HEK293 (cell line): ENCODE data around the gene ICAM4.

ENCODE experiments used
- EGR2 ChIP-seq: fragments of 450-650 bp; formaldehyde crosslinking; IDR thresholded peaks from 2 replicates; pipeline ENCODE4 v1.5.1; 2016; ENCODE audit warnings: low read depth, missing biosample characterization, missing genetic modification characterization
- SP7 ChIP-seq: fragments of 450-650 bp; formaldehyde crosslinking; IDR thresholded peaks from 2 replicates; pipeline ENCODE4 v1.5.1; 2016; ENCODE audit warnings: missing biosample characterization, missing genetic modification characterization
- ZBTB21 ChIP-seq: fragments of 450-650 bp; formaldehyde crosslinking; IDR thresholded peaks from 2 replicates; pipeline ENCODE4 v1.5.1; 2017; ENCODE audit warnings: missing biosample characterization, missing genetic modification characterization
- ZFP41 ChIP-seq: fragments of 450-650 bp; formaldehyde crosslinking; IDR thresholded peaks from 2 replicates; pipeline ENCODE4 v1.5.1; 2016; ENCODE audit warnings: missing biosample characterization, missing genetic modification characterization, borderline replicate concordance
- ZNF114 ChIP-seq: fragments of 450-650 bp; formaldehyde crosslinking; IDR thresholded peaks from 2 replicates; pipeline ENCODE4 v1.5.0; 2017; ENCODE audit warnings: missing biosample characterization, missing genetic modification characterization
- ZNF174 ChIP-seq: fragments of 450-650 bp; formaldehyde crosslinking; IDR thresholded peaks from 2 replicates; pipeline ENCODE4 v1.5.0; 2017; ENCODE audit warnings: missing biosample characterization, mild to moderate bottlenecking, missing genetic modification characterization
- ZNF350 ChIP-seq: fragments of 450-650 bp; formaldehyde crosslinking; IDR thresholded peaks from 2 replicates; pipeline ENCODE4 v1.5.0; 2017; ENCODE audit warnings: missing biosample characterization, mild to moderate bottlenecking, missing genetic modification characterization
- ZNF416 ChIP-seq: fragments of 450-650 bp; formaldehyde crosslinking; IDR thresholded peaks from 2 replicates; pipeline ENCODE4 v1.5.1; 2016; ENCODE audit warnings: missing biosample characterization, missing genetic modification characterization
- ZNF521 ChIP-seq: fragments of 450-650 bp; formaldehyde crosslinking; IDR thresholded peaks from 2 replicates; pipeline ENCODE4 v1.5.1; 2017; ENCODE audit warnings: missing biosample characterization, mild to moderate bottlenecking, missing genetic modification characterization
- ZNF624 ChIP-seq: fragments of 450-650 bp; formaldehyde crosslinking; IDR thresholded peaks from 2 replicates; pipeline ENCODE4 v1.5.1; 2017; ENCODE audit warnings: missing biosample characterization, missing genetic modification characterization
- ZNF837 ChIP-seq: fragments of 450-650 bp; formaldehyde crosslinking; IDR thresholded peaks from 2 replicates; pipeline ENCODE4 v1.5.1; 2016; ENCODE audit warnings: missing biosample characterization, missing genetic modification characterization
- ZSCAN30 ChIP-seq: fragments of 450-650 bp; IDR thresholded peaks from 2 replicates; pipeline ENCODE4 v1.5.1; 2018; ENCODE audit warnings: missing biosample characterization, mild to moderate bottlenecking, missing genetic modification characterization, moderate library complexity
- TF ChIP-seq, protein P1 (sequence below): fragments of 450-650 bp; formaldehyde crosslinking; optimal IDR thresholded peaks from 2 replicates; pipeline ENCODE3; 2016; ENCODE audit warnings: missing biosample characterization, mild to moderate bottlenecking, missing genetic modification characterization
- TF ChIP-seq, protein P2 (sequence below): fragments of 450-650 bp; formaldehyde crosslinking; conservative IDR thresholded peaks from 2 replicates; pipeline ENCODE4 v1.5.1; 2016; ENCODE audit warnings: low read depth, missing biosample characterization, missing genetic modification characterization
- TF ChIP-seq, protein P3 (sequence below): fragments of 450-650 bp; formaldehyde crosslinking; IDR thresholded peaks from 2 replicates; pipeline ENCODE4 v1.5.1; 2017; ENCODE audit warnings: missing biosample characterization, mild to moderate bottlenecking, missing genetic modification characterization, moderate library complexity
- TF ChIP-seq, protein P4 (sequence below): fragments of 450-650 bp; formaldehyde crosslinking; IDR thresholded peaks from 2 replicates; pipeline ENCODE4 v1.5.1; 2016; ENCODE audit warnings: missing biosample characterization, missing genetic modification characterization
- TF ChIP-seq, protein P5 (sequence below): fragments of 450-650 bp; formaldehyde crosslinking; IDR thresholded peaks from 2 replicates; pipeline ENCODE4 v1.5.1; 2016; ENCODE audit warnings: missing biosample characterization, missing genetic modification characterization
- TF ChIP-seq, protein P6 (sequence below): fragments of 450-650 bp; formaldehyde crosslinking; IDR thresholded peaks from 2 replicates; pipeline ENCODE4 v1.5.1; 2016; ENCODE audit warnings: missing biosample characterization, missing genetic modification characterization
- TF ChIP-seq, protein P7 (sequence below): fragments of 450-650 bp; formaldehyde crosslinking; IDR thresholded peaks from 2 replicates; pipeline ENCODE4 v1.5.1; 2016; ENCODE audit warnings: missing biosample characterization, missing genetic modification characterization
- TF ChIP-seq, protein P8 (sequence below): fragments of 450-650 bp; formaldehyde crosslinking; IDR thresholded peaks from 2 replicates; pipeline ENCODE4 v1.5.1; 2016; ENCODE audit warnings: missing biosample characterization, missing genetic modification characterization

ICAM4 gene

DNA sequence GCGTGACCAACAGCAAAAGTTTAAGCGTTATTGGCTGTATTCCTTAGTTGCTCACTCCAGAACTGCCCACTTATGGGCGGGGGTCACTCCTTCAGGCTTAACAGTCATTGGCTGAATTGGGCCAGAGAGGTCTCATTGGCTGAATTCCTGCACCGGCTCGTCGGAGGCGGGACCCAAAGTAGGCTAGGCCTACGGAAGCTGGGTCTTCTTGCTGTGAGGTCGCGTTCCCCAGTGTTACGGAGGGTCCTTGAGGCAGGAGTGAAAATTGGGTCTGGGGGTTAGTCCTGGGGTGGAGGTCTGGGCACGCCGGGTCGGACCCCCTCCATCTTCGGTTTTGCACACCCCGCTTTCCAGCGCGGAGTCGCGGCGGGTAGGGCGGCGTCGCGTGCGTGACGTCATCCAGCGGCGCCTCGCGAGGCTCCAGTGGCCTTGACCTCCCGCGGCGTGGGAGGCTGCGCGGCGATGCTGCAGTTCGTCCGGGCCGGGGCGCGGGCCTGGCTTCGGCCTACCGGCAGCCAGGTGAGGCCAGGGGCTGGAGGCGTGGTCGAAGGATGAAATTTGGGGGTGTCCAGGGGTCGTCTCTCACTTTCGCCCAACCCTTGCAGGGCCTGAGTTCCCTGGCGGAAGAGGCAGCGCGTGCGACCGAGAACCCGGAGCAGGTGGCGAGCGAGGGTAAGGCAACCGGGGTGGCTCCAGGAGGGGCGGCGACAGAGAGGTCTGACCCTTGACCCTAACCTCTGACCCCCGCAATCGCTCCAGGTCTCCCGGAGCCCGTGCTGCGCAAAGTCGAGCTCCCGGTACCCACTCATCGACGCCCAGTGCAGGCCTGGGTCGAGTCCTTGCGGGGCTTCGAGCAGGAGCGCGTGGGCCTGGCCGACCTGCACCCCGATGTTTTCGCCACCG, 34.7 kb upstream of the ICAM4 start, which contains the start of gene MRPL4 (continued):
- TF ChIP-seq ZNF624 (no peak), ZNF837 (tag by site-specific recombination) (no peak), ZSCAN30 (tag by site-specific recombination) (no peak; the same call in none of the 2 replicates), ZNF114 (tag by site-specific recombination) (no peak), ZBTB21 (peak; percentile 90), EGR2 (peak; percentile 68), ZNF521 (no peak), SP7 (tag by site-specific recombination) (peak; percentile 95), ZFP41 (tag by site-specific recombination) (no peak), ZNF174 (no peak), ZNF416 (tag by site-specific recombination) (no peak), ZNF350 (tag by site-specific recombination) (no peak)
- TF ChIP-seq, protein P1, sequence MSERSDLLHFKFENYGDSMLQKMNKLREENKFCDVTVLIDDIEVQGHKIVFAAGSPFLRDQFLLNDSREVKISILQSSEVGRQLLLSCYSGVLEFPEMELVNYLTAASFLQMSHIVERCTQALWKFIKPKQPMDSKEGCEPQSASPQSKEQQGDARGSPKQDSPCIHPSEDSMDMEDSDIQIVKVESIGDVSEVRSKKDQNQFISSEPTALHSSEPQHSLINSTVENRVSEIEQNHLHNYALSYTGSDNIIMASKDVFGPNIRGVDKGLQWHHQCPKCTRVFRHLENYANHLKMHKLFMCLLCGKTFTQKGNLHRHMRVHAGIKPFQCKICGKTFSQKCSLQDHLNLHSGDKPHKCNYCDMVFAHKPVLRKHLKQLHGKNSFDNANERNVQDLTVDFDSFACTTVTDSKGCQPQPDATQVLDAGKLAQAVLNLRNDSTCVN (tag by site-specific recombination): peak; percentile 89
- TF ChIP-seq, protein P2, sequence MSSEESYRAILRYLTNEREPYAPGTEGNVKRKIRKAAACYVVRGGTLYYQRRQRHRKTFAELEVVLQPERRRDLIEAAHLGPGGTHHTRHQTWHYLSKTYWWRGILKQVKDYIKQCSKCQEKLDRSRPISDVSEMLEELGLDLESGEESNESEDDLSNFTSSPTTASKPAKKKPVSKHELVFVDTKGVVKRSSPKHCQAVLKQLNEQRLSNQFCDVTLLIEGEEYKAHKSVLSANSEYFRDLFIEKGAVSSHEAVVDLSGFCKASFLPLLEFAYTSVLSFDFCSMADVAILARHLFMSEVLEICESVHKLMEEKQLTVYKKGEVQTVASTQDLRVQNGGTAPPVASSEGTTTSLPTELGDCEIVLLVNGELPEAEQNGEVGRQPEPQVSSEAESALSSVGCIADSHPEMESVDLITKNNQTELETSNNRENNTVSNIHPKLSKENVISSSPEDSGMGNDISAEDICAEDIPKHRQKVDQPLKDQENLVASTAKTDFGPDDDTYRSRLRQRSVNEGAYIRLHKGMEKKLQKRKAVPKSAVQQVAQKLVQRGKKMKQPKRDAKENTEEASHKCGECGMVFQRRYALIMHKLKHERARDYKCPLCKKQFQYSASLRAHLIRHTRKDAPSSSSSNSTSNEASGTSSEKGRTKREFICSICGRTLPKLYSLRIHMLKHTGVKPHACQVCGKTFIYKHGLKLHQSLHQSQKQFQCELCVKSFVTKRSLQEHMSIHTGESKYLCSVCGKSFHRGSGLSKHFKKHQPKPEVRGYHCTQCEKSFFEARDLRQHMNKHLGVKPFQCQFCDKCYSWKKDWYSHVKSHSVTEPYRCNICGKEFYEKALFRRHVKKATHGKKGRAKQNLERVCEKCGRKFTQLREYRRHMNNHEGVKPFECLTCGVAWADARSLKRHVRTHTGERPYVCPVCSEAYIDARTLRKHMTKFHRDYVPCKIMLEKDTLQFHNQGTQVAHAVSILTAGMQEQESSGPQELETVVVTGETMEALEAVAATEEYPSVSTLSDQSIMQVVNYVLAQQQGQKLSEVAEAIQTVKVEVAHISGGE (tag by site-specific recombination): peak; percentile 47; the same call in 1 of the 2 replicates
- TF ChIP-seq, protein P3, sequence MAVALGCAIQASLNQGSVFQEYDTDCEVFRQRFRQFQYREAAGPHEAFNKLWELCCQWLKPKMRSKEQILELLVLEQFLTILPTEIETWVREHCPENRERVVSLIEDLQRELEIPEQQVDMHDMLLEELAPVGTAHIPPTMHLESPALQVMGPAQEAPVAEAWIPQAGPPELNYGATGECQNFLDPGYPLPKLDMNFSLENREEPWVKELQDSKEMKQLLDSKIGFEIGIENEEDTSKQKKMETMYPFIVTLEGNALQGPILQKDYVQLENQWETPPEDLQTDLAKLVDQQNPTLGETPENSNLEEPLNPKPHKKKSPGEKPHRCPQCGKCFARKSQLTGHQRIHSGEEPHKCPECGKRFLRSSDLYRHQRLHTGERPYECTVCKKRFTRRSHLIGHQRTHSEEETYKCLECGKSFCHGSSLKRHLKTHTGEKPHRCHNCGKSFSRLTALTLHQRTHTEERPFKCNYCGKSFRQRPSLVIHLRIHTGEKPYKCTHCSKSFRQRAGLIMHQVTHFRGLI (tag by site-specific recombination): peak; percentile 73
- TF ChIP-seq, protein P4, sequence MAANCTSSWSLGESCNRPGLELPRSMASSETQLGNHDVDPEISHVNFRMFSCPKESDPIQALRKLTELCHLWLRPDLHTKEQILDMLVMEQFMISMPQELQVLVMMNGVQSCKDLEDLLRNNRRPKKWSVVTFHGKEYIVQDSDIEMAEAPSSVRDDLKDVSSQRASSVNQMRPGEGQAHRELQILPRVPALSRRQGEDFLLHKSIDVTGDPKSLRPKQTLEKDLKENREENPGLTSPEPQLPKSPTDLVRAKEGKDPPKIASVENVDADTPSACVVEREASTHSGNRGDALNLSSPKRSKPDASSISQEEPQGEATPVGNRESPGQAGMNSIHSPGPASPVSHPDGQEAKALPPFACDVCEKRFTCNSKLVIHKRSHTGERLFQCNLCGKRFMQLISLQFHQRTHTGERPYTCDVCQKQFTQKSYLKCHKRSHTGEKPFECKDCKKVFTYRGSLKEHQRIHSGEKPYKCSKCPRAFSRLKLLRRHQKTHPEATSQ: peak; percentile 90; the same call in 1 of the 2 replicates
- TF ChIP-seq, protein P5, sequence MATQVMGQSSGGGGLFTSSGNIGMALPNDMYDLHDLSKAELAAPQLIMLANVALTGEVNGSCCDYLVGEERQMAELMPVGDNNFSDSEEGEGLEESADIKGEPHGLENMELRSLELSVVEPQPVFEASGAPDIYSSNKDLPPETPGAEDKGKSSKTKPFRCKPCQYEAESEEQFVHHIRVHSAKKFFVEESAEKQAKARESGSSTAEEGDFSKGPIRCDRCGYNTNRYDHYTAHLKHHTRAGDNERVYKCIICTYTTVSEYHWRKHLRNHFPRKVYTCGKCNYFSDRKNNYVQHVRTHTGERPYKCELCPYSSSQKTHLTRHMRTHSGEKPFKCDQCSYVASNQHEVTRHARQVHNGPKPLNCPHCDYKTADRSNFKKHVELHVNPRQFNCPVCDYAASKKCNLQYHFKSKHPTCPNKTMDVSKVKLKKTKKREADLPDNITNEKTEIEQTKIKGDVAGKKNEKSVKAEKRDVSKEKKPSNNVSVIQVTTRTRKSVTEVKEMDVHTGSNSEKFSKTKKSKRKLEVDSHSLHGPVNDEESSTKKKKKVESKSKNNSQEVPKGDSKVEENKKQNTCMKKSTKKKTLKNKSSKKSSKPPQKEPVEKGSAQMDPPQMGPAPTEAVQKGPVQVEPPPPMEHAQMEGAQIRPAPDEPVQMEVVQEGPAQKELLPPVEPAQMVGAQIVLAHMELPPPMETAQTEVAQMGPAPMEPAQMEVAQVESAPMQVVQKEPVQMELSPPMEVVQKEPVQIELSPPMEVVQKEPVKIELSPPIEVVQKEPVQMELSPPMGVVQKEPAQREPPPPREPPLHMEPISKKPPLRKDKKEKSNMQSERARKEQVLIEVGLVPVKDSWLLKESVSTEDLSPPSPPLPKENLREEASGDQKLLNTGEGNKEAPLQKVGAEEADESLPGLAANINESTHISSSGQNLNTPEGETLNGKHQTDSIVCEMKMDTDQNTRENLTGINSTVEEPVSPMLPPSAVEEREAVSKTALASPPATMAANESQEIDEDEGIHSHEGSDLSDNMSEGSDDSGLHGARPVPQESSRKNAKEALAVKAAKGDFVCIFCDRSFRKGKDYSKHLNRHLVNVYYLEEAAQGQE (tag by site-specific recombination): peak; percentile 58; the same call in 1 of the 2 replicates
- TF ChIP-seq, protein P6, sequence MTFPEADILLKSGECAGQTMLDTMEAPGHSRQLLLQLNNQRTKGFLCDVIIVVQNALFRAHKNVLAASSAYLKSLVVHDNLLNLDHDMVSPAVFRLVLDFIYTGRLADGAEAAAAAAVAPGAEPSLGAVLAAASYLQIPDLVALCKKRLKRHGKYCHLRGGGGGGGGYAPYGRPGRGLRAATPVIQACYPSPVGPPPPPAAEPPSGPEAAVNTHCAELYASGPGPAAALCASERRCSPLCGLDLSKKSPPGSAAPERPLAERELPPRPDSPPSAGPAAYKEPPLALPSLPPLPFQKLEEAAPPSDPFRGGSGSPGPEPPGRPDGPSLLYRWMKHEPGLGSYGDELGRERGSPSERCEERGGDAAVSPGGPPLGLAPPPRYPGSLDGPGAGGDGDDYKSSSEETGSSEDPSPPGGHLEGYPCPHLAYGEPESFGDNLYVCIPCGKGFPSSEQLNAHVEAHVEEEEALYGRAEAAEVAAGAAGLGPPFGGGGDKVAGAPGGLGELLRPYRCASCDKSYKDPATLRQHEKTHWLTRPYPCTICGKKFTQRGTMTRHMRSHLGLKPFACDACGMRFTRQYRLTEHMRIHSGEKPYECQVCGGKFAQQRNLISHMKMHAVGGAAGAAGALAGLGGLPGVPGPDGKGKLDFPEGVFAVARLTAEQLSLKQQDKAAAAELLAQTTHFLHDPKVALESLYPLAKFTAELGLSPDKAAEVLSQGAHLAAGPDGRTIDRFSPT (tag by site-specific recombination): no peak; the same call in 1 of the 2 replicates
- TF ChIP-seq, protein P7, sequence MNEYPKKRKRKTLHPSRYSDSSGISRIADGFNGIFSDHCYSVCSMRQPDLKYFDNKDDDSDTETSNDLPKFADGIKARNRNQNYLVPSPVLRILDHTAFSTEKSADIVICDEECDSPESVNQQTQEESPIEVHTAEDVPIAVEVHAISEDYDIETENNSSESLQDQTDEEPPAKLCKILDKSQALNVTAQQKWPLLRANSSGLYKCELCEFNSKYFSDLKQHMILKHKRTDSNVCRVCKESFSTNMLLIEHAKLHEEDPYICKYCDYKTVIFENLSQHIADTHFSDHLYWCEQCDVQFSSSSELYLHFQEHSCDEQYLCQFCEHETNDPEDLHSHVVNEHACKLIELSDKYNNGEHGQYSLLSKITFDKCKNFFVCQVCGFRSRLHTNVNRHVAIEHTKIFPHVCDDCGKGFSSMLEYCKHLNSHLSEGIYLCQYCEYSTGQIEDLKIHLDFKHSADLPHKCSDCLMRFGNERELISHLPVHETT (tag by site-specific recombination): peak; percentile 81
- TF ChIP-seq, protein P8, sequence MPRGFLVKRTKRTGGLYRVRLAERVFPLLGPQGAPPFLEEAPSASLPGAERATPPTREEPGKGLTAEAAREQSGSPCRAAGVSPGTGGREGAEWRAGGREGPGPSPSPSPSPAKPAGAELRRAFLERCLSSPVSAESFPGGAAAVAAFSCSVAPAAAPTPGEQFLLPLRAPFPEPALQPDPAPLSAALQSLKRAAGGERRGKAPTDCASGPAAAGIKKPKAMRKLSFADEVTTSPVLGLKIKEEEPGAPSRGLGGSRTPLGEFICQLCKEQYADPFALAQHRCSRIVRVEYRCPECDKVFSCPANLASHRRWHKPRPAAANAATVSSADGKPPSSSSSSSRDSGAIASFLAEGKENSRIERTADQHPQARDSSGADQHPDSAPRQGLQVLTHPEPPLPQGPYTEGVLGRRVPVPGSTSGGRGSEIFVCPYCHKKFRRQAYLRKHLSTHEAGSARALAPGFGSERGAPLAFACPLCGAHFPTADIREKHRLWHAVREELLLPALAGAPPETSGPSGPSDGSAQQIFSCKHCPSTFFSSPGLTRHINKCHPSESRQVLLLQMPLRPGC (tag by site-specific recombination): peak; percentile 96
